Psoas muscle (tissue), 8 donors: ENCODE measurements around the gene NUP93. TPM values are rescaled to one million over a fixed set of nuclear protein-coding genes. Genes with fewer than 3 reads are reported as not detected.

ENCODE experiments used
- ATAC-seq, 4 donors: fragments of 200-7000 bp; cut with Tn5 transposase; one replicate each; pipeline ENCODE4 v1.9.1; 2020; ENCODE audit warnings: moderate library complexity in 3 of 4, mild to moderate bottlenecking in 2 of 4
- DNase-seq, 2 donors: peaks; one replicate each; pipeline ENCODE4 v3.0.0-alpha.2; 2020
- H3K27ac ChIP-seq: fragments of 200-600 bp; one replicate; pipeline ENCODE4 v1.8.0; 2022
- H3K27me3 ChIP-seq, 3 donors: fragments of 200-600 bp in 1 of 3; one replicate each; pipeline versions ENCODE4 v1.6.1 to v1.8.0; 2013 to 2022; ENCODE audit warnings: low read length in 2 of 3, mild to moderate bottlenecking in 2 of 3, moderate library complexity in 1 of 3; ENCODE audit not compliant: insufficient read depth in 3 of 3
- H3K36me3 ChIP-seq, 2 donors: fragments of 200-600 bp in 1 of 2; one replicate each; pipeline versions ENCODE4 v1.6.1 to v1.8.0; 2013 to 2022; ENCODE audit warnings: low read depth in 1 of 2, mild to moderate bottlenecking in 1 of 2, moderate library complexity in 1 of 2; ENCODE audit not compliant: insufficient read depth in 1 of 2
- H3K4me1 ChIP-seq: fragments of 200-600 bp; one replicate; pipeline ENCODE4 v1.8.0; 2022
- H3K4me3 ChIP-seq: fragments of 200-600 bp; one replicate; pipeline ENCODE4 v1.8.0; 2022; ENCODE audit warnings: mild to moderate bottlenecking
- H3K9me3 ChIP-seq: fragments of 200-600 bp; one replicate; pipeline ENCODE4 v1.8.0; 2022
- CTCF ChIP-seq: fragments of 200-600 bp; IDR thresholded peaks from one replicate; pipeline ENCODE4 v1.8.0; 2022; ENCODE audit warnings: antibody characterized with exemption
- WGBS, 3 donors: extraction: QIAGEN DNeasy Blood & Tissue Kit; methylation state at CpG; one replicate each; pipeline versions ENCODE4 v1.1.6 to v1.1.7; 2013; 5-methylcytosine and 5-hydroxymethylcytosine counted together
- intact Hi-C, 2 donors: fragments of 100-400 bp; cut with DNase I; formaldehyde crosslinking; loops; one replicate each; pipeline versions ENCODE4 v1.11.0 to v1.14.2; 2022
- polyA plus RNA-seq, 3 donors: library from polyadenylated mRNA; stranded (reverse); fragments of 200-250 nt; gene quantifications; one replicate each; pipeline ENCODE4 v1.2.3, GENCODE V29; 2013
- total RNA-seq, 4 donors: library from RNA; stranded (reverse); fragmentation: NEBNext Ultra II Directional in 2 of 4; extraction: Animal tissue kit (Norgen Biotek cat#: 25700) in 2 of 4; gene quantifications; one replicate each; pipeline versions ENCODE4 v1.2.1 to v1.2.4, GENCODE V29; 2021 to 2023
- donor health status: healthy with polysubstance abuse.
- donor health status: DM: no; HTN: no; CAD: no; lungs with moderate emphysema.
- donor health status: Bipolar disorder and iron deficiency.
- donor health status: healthy.
- donor health status: DM: yes; HTN: yes; CAD: no.
- donor health status: DM: no; HTN: no; CAD: no.
- donor health status: DM: no; HTN: no; CAD: no.
- donor health status: DM: yes; HTN: yes; CAD: no.

The NUP93 gene
- total and polyA plus RNA-seq, 7 donors: 16.5 to 44.3 (median 25.5) TPM

GRCh38 chr16:56885446-56886162, 155.7 kb downstream of the NUP93 start:
- H3K4me1 ChIP-seq: no peaks in the 10 kb centered on the region
- H3K4me3 ChIP-seq: no peak overlapping the region
- no peaks in the 10 kb centered on the region for H3K27me3 ChIP-seq
- no peak for TF ChIP-seq CTCF
- intact Hi-C loops: no loop called here
- H3K27ac ChIP-seq: no peak overlapping the region
- H3K9me3 ChIP-seq: no peaks in the 10 kb centered on the region
- DNase-seq (no peak), ATAC-seq (no peak)
- H3K36me3 ChIP-seq: no peaks in the 10 kb centered on the region
- WGBS, 3 donors: 85 to 86% (median 86%) methylated on average over 9 of the region's 9 CpGs

- no peak for TF ChIP-seq CTCF
- intact Hi-C loops: no loop called here
- Histone ChIP-seq H3K27ac (no peak overlapping the region), H3K36me3 (no peaks in the 10 kb centered on the region), H3K4me1 (no peaks in the 10 kb centered on the region), H3K27me3 (no peaks in the 10 kb centered on the region), H3K4me3 (no peak overlapping the region), H3K9me3 (no peaks in the 10 kb centered on the region)
- WGBS, 3 donors: 87 to 94% (median 88%) methylated on average over 10 to 12 of the region's 12 CpGs
- DNase-seq (no peak), ATAC-seq (no peak)
Observed at GRCh38 chr16:56886296-56886695, 156.4 kb downstream of the NUP93 start.

GRCh38 chr16:56886826-56887225, 156.9 kb downstream of the NUP93 start:
- H3K4me1 ChIP-seq: no peaks in the 10 kb centered on the region
- H3K9me3 ChIP-seq: no peaks in the 10 kb centered on the region
- no peak overlapping the region for H3K4me3 ChIP-seq
- no peak for DNase-seq
- H3K27me3 ChIP-seq: no peaks in the 10 kb centered on the region
- H3K36me3 ChIP-seq: no peaks in the 10 kb centered on the region
- no peak for TF ChIP-seq CTCF
- intact Hi-C loops: no loop called here
- WGBS, 3 donors: 71 to 84% (median 71%) methylated on average over 9 of the region's 9 CpGs
- H3K27ac ChIP-seq: no peak overlapping the region
- no peak for ATAC-seq

- DNase-seq (no peak), ATAC-seq (no peak)
- Histone ChIP-seq H3K4me1 (no peaks in the 10 kb centered on the region), H3K4me3 (no peak overlapping the region), H3K27me3 (no peaks in the 10 kb centered on the region), H3K9me3 (no peaks in the 10 kb centered on the region), H3K27ac (no peak overlapping the region), H3K36me3 (no peaks in the 10 kb centered on the region)
- WGBS, 3 donors: 90 to 93% (median 91%) methylated on average over 7 of the region's 7 CpGs
- intact Hi-C loops: no loop called here
- no peak for TF ChIP-seq CTCF
Observed at GRCh38 chr16:56888806-56889205, 158.9 kb downstream of the NUP93 start.

DNA sequence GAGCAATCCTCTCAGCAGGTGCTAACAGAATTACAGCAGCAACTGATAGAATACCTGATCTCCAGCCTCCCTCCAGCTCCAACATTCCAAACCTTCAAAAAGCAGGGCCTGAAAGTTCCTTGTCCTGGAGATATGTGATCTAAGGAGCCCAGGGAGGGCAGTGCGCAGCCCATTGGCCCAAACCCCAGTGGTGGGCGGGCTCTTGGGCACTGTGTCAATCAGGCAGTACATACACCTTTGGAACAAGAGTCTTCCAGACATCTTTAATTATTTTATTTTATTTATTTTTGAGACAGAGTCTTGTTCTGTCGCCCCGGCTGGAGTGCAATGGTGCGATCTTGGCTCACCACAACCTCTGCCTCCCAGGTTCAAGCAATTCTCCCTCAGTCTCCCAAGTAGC, 159.3 kb downstream of the NUP93 start:
- Histone ChIP-seq H3K4me1 (no peaks in the 10 kb centered on the region), H3K36me3 (no peaks in the 10 kb centered on the region), H3K27me3 (no peaks in the 10 kb centered on the region), H3K9me3 (no peaks in the 10 kb centered on the region), H3K27ac (no peak overlapping the region), H3K4me3 (no peak overlapping the region)
- 94 to 98% (median 97%) methylated on average over 5 of the region's 5 CpGs for WGBS, 3 donors
- intact Hi-C loops: no loop called here
- TF ChIP-seq CTCF: no peak
- ATAC-seq (no peak), DNase-seq (no peak)
